GM12801 (cell line): ENCODE measurements around the gene VSIG10.

Experiments
- CTCF ChIP-seq: IDR thresholded peaks from one replicate; pipeline ENCODE4 v1.5.1; 2011; ENCODE audit warnings: control low read depth; ENCODE audit not compliant: insufficient read length; ENCODE audit errors: extremely low read depth

Gene VSIG10

GRCh38 chr12:118034429-118035189, 69.2 kb downstream of the VSIG10 start:
- no peak for TF ChIP-seq CTCF

DNA sequence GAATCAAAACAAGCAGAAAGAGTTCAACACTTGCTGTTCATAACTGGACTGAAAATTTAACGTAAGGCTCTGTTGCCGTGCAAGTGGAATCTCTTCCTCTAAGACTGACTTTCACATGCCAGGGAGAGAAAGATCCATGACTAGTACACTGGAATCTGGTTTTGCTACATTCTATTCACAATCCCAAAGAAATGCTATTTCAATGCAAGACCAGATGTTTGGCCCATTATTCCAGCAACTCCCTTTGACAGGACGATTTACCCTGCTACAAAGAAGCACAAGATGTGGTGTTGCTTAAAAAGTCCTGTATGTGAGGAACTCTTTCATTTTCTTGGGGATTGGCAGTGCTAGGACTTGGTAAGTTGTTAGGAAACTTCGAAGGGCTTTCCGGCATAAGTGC, 69.9 kb downstream of the VSIG10 start:
- no peak for TF ChIP-seq CTCF

DNA sequence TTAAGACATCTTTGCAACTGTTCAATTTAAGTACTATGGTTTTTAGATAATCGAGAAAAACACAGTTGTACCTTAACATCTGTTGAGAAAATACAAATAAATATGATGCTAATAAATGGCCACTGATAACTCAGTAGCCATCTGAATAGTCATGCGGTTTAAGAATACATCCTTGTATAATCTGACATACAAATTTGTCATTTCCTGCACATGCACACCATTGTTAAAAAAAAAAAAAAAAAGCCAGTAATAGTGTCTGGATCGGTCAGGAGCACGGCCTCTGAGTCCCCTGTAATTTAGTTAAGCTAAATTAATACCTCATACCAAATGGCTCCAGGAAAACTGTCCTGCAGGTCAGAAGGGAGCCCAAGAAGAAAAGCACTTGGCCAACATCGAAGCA, 70.5 kb downstream of the VSIG10 start:
- no peak for TF ChIP-seq CTCF

DNA sequence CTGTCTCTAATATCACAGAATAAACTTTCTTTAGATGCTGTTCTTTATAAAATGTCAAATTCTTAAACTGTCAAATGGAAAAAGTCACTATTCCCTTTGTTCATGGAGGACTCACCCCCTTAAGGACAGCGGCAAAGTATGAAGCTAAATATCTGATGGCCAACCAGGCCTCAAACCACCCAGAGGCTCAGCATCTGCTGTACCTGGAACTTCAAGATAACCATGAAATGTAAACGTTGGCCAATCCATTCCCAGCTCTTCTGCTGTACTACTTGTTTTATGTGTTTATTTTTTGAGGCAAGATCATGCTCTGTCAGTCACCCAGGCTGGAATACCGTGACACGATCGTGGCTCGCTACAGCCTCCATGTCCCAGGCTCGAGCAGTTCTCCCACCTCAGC, 71.6 kb downstream of the VSIG10 start:
- TF ChIP-seq CTCF: no peak

DNA sequence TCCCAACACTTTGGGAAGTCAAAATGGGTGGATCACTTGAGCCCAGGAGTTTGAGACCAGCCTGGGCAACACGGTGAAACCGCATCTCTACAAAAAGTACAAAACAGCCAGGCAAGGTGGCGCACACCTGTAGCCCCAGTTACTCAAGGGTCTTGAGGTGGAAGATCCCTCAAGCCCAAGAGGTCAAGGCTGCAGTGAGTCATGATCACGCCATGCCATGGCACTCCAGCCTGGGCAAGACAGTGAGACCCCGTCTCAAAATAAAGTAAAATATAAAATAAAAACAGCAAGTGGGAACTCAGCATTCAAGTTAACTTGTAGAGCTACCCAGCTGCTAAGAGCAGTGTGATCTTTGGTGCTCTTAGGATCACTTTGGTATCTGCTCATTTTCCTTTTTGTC, 74.6 kb downstream of the VSIG10 start:
- no peak for TF ChIP-seq CTCF

- TF ChIP-seq CTCF: no peak
These were observed 78.6 kb downstream of the VSIG10 start for GRCh38 chr12:118025168-118025567.

DNA sequence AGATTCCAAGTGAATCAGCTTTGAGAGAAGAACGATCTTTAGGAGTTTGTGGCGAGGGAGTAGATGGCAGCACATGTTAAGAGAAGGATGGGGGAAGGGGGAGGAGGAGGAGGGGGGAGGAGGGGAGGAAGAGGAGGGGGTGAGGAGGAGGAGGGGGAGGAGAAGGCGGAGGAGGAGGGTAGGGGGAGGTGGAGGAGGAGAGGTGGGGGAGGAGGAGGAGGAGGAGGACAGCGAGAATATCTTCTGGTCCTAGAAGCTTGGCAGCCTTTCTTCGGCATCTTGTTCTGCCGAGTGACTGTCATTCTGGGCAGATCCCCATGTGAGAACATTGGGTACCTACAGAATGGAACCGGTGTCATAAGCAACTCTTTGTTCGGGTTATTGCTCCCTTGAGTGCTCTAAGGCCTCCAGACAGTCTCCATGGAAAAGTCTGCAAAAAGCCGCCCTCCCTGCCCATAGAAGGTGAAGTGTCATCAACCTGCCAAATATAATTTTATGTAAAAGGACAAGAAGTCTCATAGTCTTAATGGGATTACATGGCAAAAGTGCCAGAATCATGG, 80.4 kb downstream of the VSIG10 start:
- no peak for TF ChIP-seq CTCF
